ENCODE data around the gene PRRT4.

PRRT4 gene

GRCh38 chr7:128360359-128360678 is 1.2 kb downstream of the PRRT4 start:
- H3K27ac ChIP-seq = no peak overlapping the region
- no peak for DNase-seq (ENCODE audit: low spot score)
- no peak for TF ChIP-seq CTCF (IDR thresholded peaks at IDR 0.05)
- H3K4me3 ChIP-seq = peak overlapping the region; percentile 80

DNA sequence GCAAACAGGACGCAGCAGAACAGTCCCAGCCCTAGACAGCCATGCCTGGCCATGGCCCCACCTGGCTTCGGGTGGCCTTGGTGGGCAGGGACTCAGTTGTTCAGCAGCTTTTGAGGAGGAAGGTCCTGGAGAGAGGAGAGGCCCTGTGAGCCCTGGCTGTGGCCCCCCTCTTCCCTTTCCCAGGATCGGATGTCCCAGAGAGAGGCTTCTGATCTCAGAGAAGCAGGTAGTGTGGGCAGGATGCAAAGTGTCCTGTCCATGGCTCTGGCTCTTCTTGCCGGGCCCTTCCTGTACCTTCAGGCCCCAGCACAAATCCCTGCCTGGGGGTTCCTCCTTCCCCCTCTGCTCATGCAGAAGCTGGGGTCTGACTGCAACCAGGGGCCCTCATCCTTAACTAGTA is 1.6 kb downstream of the PRRT4 start:
- no peak overlapping the region for H3K27ac ChIP-seq
- no peak overlapping the region for H3K4me3 ChIP-seq

GRCh38 chr7:128359336-128359735 is 2.2 kb downstream of the PRRT4 start:
- no peak overlapping the region for H3K4me3 ChIP-seq
- no peak overlapping the region for H3K27ac ChIP-seq
- no peak for DNase-seq (ENCODE audit: low spot score)
- no peak for TF ChIP-seq CTCF (IDR thresholded peaks at IDR 0.05)

More for the DNA sequence above, 1.6 kb downstream of the PRRT4 start:
- no peak for TF ChIP-seq CTCF (IDR thresholded peaks at IDR 0.05)
- no peak for DNase-seq (ENCODE audit: low spot score)

GRCh38 chr7:128358233-128358632 is 3.3 kb downstream of the PRRT4 start:
- no peak for DNase-seq (ENCODE audit: low spot score)
- Histone ChIP-seq H3K4me3 (no peak overlapping the region), H3K27ac (no peak overlapping the region)
- no peak for TF ChIP-seq CTCF (IDR thresholded peaks at IDR 0.05)

DNA sequence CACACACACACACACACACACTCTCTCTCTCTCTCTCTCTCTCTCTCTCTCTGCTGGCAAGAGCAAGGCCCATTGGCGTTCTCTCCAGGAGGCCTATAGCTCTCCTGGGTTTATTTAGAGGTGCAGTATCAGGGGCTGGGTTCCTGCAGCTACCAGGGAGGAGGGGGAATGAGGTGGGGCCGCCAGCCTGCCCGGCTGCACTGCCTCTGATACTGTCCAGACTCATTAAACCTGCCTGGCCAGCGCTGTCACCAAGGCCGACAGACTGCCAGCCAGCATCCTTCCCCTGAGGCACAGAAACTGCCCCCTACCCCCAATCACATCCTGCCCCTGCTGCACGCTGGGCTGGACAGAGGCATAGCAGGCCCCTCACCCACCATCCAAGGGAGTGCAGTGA is 4.3 kb downstream of the PRRT4 start:
- H3K27ac ChIP-seq = no peak overlapping the region
- H3K4me3 ChIP-seq = no peak overlapping the region
- TF ChIP-seq CTCF (IDR thresholded peaks at IDR 0.05) = no peak
- DNase-seq (ENCODE audit: low spot score) = no peak

GRCh38 chr7:128356546-128357216 is 4.8 kb downstream of the PRRT4 start:
- Histone ChIP-seq H3K4me3 (no peak overlapping the region), H3K27ac (no peak overlapping the region)
- no peak for DNase-seq (ENCODE audit: low spot score)
- TF ChIP-seq CTCF (IDR thresholded peaks at IDR 0.05) = no peak

- TF ChIP-seq CTCF (IDR thresholded peaks at IDR 0.05) = no peak
- Histone ChIP-seq H3K4me3 (no peak overlapping the region), H3K27ac (no peak overlapping the region)
- DNase-seq (ENCODE audit: low spot score) = no peak
Measured at GRCh38 chr7:128353610-128354009, 7.9 kb downstream of the PRRT4 start.

All from coronary artery (tissue), 2 donors.